Epithelial cell of proximal tubule (primary cell): ENCODE data around the gene MRPS15. TPM values are rescaled to one million over a fixed set of nuclear protein-coding genes. Genes with fewer than 3 reads are reported as not detected.

Experiments used
- DNase-seq: peaks from one replicate; pipeline ENCODE4 v3.0.0-alpha.2; 2011; ENCODE audit warnings: low read depth
- H3K4me3 ChIP-seq: 2 replicates; pipeline ENCODE4 v1.5.1; 2011; ENCODE audit warnings: low read depth, mild to moderate bottlenecking, low read length
- total RNA-seq: library from RNA; depleted of rRNA; stranded (reverse); fragments of >200 nt; gene quantifications from 2 replicates; pipeline ENCODE4 v1.2.3, GENCODE V29; 2015
- TF ChIP-seq, protein P1 (sequence below): conservative IDR thresholded peaks from 2 replicates; pipeline ENCODE4 v1.5.1; 2012; ENCODE audit warnings: low read depth, mild to moderate bottlenecking, low read length

MRPS15 gene
- total RNA-seq, 1 donor from 2014 or later: 94.7 TPM

DNA sequence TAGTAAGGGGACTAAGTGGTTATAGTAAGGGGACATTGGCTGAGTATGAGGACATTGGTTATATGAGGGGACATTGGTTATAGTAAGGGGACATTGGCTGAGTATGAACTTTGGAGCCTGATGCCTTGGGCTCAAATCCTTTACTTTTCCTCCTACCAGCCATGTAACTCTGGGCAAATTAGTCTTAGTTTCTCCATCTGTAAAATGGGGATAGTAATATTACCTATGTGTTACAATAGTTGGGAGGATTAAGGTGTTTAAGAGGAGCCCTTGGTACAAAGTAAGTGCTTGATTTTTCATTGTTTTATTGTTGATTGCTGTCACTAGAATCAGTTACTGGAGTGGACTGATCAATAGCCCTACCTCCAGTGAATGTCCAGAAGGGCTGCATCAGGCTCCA is 16.7 kb downstream of the MRPS15 start:
- H3K4me3 ChIP-seq: no peak overlapping the region
- no peak for DNase-seq
- TF ChIP-seq, protein P1, sequence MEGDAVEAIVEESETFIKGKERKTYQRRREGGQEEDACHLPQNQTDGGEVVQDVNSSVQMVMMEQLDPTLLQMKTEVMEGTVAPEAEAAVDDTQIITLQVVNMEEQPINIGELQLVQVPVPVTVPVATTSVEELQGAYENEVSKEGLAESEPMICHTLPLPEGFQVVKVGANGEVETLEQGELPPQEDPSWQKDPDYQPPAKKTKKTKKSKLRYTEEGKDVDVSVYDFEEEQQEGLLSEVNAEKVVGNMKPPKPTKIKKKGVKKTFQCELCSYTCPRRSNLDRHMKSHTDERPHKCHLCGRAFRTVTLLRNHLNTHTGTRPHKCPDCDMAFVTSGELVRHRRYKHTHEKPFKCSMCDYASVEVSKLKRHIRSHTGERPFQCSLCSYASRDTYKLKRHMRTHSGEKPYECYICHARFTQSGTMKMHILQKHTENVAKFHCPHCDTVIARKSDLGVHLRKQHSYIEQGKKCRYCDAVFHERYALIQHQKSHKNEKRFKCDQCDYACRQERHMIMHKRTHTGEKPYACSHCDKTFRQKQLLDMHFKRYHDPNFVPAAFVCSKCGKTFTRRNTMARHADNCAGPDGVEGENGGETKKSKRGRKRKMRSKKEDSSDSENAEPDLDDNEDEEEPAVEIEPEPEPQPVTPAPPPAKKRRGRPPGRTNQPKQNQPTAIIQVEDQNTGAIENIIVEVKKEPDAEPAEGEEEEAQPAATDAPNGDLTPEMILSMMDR: no peak

DNA sequence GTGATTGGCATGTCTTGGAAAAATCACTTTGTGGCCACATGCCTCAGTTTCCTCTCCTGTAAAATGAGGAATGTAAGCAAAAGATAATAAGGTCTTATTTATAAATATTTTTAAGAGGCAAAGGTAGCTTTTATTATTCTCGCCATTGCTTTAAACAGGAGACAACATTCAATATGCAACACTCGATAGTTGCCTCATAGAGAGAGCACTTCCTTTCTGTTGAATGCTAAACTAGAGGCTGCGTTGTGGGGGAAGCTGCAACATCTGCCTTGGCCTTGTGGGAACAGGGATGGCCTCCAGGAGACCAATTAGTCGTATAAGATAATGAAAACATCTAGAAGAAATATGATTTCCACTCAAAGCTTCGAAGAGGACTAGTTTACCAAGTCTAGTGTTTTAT is 17.4 kb downstream of the MRPS15 start:
- TF ChIP-seq, protein P1: no peak
- H3K4me3 ChIP-seq: no peak overlapping the region
- DNase-seq: no peak

DNA sequence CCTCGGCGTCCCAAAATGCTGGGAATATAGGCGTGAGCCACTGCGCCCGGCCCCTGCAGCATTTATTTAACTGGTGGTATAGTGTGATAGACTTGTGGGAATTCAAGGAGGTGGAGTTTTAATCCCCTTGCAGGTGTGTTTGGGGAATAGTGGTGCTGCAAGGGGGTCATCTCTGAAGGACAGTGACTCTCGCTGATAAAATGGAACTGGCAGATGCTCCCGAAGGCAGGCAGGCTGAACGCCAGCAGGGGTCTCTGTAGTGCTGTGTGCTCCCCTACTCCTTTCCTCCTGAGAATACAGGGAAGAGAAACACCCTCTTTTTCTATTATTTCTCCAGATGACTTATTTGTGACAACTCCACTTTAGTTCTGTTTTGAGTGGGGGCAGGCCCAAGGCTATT is 17.9 kb downstream of the MRPS15 start:
- H3K4me3 ChIP-seq: no peak overlapping the region
- TF ChIP-seq, protein P1: peak; percentile 15
- DNase-seq: no peak

DNA sequence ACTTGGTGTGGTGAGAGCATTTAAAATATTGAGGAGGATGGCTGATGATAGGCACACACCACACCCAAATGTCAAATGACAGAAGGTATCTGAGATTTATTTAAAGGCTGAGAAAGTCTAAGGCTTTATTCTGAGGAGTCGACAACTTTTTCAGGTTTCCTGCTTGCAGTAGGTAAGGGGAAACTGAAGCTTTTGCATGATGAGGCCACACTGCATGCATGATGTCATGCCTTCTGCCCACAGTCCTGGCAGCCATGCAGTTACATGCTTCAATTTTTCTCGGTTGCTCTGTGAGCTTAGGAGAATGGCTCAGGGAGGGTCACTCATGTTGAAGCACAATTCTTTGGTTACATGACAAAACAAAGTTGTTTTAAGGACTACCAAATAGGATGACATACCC is 20.9 kb downstream of the MRPS15 start:
- no peak overlapping the region for H3K4me3 ChIP-seq
- TF ChIP-seq, protein P1: no peak
- DNase-seq: no peak

DNA sequence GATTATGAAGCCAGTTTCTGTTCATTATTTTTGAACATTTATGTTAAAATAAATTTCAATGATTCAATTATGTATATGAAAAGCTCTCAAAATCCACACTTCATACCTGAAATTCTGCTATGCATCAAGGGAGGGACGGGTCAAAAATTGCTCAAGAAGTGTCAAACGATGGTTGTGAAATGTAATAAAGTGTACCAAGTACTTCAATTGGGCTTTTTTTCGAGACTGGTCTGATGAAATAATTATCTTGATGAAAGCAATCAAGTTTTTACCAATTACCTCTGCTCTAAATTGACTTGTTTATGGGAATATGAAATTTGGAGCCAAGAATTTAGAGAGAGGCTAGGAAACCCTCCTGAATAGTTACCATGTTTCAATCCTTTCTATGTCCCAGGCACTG is 21.8 kb downstream of the MRPS15 start:
- TF ChIP-seq, protein P1: no peak
- DNase-seq: no peak
- no peak overlapping the region for H3K4me3 ChIP-seq

GRCh38 chr1:36440646-36441045 is 23.5 kb downstream of the MRPS15 start:
- TF ChIP-seq, protein P1: no peak
- no peak for DNase-seq

DNA sequence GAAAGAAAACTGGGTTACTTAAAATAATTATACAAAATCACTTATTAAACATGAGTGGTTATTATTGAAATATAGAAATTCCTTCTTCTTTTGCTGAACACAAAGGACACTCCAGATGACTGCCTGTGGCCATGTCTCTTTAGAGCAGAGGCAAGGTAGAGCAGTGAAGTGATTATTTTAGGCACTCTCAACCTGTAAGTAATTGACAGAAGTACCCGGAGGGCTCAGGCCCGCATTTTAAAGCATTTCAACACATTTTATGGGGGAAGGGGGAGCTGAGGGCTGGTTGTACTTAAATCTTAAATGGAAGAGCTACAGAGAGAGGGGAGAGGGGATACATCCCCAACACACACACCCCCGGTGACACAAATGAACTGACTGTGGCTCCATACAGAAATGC is 24.1 kb downstream of the MRPS15 start:
- DNase-seq: no peak
- TF ChIP-seq, protein P1: no peak
- no peak overlapping the region for H3K4me3 ChIP-seq

More at GRCh38 chr1:36440646-36441045, 23.5 kb downstream of the MRPS15 start:
- H3K4me3 ChIP-seq: no peak overlapping the region
